ENCODE results near the gene PLAAT1.
A peak's percentile ranks its signal among the peaks of the same experiment; 100 is the strongest.

The PLAAT1 gene

DNA sequence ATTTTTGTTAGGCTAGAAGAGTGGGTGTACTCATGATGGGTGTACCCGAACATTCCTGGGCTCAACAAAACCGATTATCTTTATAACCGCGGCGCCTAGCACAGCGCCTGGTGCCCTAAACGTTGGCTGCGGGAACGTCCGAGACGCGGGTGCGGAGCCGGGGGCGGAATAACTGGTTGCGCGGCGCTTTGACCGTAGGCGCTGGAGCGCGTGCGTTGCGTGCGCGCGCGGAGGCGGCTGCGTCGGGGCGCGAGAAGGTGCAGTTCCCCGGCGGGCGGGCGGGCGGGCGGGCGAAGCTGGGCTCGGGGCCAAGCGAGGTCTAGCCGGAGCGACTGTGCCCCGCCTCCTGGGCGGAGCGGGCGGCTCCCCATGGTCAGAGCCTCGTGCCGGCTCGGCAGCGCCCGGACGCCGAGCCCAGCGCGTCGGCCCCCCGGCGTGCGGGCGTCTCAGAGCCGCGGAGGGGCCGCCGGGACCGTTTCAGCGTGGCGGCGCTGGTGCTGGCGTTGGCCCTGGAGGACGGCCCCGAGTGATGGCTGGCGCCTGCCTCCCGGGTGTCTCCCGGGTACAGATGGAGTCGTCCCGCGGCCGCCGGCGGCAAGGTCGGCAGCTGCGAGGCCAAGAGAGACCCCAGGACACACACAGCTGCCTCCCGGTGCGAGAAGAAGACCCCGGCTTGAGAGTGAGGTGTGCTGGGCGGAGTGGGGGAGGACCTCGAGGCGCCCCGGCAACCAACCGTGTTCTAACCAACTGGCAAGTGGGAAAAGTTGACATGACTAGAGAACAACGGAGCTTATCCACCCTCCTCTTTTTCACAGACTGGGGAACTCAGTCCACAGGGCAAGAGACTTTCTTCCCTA is at the start of gene PLAAT1:
Gene PLAAT1 (plus strand): TSS at position 373 of the 857 bp plus-strand sequence. CDS start 14,429 bp downstream, outside the sequence.
- DNase-seq (ENCODE audit: low read depth in 2 of 2) = peak; percentile 3 to 9

DNA sequence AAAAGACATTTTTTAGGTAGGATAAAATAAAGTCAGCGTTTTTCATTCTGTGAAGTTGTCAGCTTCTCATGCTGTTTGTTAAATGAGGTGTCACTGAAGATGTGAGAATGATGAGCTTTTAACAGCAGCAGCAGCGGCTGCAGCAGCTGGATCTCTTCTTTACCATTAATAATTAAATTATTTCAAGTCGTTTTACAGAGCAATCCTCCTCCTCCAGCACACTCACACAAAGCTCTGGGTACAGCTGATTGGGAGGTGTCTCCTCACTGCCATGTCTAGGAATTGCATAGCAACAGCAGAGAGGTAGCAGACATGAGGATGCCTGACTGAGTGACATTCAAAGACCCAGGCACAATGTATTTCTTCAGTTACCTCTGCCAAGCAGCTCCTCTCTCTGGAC is 46.7 kb upstream of the PLAAT1 start:
- DNase-seq (ENCODE audit: low read depth in 2 of 2) = no peak

DNA sequence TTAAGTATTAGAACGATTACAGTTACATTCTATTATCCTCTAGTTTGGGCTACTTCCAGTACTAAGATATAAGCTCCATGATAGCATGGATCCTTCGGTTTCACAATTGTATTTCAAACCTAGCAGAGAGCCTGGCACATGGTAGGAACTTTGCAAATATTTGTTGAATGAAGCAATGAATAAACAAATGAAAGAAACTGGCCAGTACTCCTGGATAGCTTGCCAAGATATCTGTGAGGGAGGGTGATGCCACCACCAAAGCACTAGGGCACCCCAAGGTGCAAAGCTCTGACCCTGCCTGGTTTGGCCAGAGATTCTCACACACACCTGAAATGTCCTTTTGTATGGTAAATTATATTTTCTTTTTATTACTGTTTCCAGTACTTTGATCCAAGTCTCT is 44.3 kb upstream of the PLAAT1 start:
- DNase-seq (ENCODE audit: low read depth in 2 of 2) = no peak

DNA sequence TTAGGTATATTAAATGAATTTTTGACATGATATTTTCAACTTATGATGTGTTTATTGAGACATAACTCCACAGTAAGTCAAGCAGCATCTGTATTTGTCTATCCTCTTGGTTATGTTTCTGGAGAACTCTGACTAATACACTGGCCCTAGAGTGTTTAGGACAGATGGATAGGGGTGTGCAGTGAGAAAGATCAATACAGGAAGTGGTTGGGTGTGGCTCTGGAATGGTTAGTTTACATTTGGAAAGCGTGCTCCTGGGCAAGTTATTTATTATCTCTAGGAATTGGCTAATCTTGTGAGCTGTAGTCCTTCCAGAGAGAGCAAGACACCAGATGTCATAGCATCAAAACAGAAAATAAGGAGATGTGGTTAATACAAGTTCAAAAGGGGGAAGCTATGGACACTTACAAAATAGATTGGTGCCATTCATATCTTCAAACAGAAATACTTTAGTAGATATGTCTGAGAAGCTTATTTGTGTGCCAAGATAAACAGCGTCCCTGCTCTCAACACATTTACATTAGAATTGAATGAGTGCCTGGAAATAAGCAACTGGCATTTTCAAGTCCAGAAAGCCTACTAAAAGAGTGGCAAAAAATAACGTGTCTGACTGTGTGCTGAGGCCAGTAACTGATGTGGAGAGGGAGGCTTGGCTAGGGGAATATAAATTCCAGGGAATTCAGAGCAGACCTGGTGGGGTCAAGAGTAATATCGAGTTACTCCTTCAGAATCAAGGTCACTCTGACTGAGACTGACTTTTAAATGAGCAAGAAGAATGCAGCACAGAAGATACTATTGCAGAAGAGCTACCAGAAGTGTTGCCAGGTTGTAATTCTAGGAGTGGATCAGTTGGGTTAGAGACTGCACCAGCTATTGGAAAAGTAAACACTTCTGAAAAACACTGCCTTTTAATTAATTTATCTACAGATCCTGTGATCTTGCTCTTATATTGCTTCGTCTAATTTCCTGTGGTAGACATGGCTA is 33.4 kb upstream of the PLAAT1 start:
- no peak for DNase-seq (ENCODE audit: low read depth in 2 of 2)

DNA sequence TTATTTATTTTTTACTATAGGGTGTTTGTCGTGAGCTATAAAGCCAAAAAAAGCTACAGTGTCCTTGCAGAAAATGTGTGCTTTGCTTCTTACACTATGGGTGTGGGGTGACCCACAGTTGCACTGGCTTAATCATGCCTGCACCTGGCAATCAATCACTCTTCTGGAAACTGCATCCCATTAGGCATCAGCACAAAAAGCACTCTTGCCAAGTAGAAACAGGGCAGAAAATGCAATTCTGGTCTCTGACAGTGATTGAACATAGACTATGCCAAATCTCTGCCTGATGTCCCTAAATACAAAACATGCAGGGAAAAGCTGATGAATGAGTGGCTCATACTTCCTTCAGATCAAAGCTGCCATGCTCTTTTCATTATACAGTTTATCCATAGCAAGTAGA is 30.4 kb upstream of the PLAAT1 start:
- DNase-seq (ENCODE audit: low read depth in 2 of 2) = no peak

DNA sequence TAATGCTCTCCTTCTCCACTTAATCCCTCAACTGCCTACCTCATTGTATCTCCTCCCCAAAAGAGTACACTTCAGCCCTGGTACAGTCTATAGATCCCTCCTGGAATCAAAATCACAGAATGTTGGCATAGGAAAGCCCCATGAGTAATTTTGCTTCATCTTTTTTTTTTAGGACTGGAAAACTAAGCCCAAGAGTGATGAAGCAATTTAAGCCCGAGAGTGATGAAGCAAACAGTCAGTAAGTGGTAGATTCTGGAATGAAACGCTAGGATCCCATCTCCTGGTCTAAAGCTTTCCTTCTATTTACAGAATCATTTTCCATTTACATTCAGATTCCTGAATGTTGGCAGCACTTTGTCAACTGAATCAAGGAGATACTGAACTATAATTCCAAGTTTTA is 29.8 kb upstream of the PLAAT1 start:
- DNase-seq (ENCODE audit: low read depth in 2 of 2) = no peak

DNA sequence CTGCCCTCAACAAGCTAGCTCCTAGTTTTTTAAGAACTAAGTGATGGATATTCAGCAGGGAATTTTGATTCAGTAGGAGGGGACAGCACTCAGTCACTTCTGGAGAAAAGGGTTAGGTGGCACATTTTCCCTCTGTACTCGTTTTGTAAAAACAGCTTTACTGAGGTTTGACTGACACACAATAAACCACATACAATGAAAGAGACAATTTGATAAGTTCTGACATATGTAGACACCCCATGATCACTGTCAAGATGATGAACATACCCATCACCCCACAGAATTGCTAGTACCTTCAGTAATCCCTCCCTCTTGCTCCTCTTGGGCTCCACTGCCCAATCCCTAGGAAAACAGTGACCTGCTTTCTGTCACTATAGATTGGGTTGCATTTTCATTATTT is 29.0 kb upstream of the PLAAT1 start:
- DNase-seq (ENCODE audit: low read depth in 2 of 2) = no peak

DNA sequence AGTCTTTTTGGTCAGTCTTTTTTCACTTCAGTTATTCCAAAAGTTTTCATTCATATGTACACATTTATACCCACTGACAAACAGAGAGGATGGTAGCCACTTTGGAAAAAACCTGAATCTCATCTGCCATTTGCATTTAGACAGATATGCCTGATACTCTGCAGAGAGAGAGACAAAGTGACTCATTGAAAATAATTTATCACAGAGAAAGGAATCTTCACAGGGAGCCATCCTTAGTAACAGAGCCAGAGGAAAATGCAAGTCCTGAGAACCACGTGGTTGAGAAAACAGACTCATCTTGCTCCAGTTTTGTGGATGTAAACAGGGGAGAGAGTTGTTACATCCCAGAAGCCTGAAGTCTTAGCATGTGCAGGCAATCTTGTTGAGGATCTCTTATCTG is 28.2 kb upstream of the PLAAT1 start:
- no peak for DNase-seq (ENCODE audit: low read depth in 2 of 2)

DNA sequence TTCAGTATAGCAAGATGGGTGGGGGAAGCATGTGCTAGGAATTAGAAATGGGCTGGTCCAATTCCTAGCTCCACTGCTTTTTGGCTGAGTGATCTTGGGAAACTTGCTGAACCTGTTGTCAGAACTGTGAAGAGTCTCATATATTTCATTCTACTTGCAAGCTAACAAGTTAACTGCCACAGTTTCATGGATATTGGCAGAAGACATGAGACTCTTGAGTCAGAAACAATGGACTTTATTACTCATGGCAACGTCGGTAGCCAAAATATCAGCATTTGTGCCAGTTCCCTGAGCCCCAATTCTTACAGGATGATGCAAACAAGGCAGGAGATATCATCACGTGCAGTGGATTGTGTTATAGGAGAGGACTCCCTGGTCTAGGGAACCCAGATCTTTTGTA is 26.6 kb upstream of the PLAAT1 start:
- no peak for DNase-seq (ENCODE audit: low read depth in 2 of 2)

DNA sequence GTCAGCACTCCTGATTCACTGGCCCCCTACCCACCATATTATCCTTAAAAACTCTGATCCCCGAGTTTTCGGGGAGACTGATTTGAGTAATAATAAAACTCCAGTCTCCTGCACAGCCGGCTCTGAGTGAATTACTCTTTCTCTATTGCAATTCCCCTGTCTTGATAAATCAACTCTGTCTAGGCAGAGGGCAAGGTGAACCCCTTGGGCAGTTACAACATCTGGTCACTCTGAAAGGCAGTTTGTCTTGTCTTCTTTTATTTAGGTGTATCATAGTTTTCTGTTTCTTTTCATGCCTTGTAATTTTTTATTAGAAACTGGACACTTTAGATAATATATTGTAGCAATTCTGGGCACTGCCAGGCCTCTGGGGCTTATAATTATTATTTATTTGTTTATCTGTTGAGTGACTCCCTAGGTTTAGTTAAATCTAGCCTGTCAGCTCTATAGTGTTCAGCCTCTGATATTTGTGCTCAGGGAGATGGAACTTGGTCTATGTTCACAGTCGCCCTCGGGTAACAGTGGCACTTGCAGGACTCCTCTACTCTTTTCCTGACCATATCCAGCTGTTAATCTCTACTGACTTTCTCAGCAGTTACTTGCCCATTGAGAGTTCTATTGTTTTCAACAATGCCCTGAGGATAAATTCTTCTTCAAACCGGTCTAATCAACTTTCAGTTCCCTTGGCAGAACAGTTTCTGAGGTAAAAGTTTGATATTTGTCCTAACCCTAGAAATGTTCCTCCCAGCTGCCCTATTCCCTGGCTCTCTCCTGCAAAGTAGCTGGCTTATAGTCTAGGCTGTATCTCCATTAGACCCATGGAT is 15.5 kb upstream of the PLAAT1 start:
- DNase-seq (ENCODE audit: low read depth in 2 of 2) = no peak

DNA sequence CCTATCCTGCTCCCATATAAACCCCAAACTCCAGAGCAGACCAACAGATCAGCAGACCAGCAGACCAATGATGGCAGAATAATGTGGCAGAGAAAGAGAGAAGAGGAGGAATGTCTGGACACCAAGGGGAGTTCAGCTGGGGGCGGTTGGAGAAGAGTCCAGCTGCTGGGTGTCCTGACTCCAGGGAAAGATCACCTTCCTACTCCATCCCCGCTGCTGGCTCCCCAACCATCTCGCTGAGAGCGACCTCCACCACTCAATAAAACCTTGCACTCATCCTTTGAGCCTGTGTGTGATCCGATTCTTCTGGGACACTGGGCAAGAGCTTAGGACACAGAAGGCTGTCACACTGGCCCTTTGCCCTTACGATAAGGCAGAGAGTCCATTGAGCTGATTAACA is 12.8 kb upstream of the PLAAT1 start:
- no peak for DNase-seq (ENCODE audit: low read depth in 2 of 2)

DNA sequence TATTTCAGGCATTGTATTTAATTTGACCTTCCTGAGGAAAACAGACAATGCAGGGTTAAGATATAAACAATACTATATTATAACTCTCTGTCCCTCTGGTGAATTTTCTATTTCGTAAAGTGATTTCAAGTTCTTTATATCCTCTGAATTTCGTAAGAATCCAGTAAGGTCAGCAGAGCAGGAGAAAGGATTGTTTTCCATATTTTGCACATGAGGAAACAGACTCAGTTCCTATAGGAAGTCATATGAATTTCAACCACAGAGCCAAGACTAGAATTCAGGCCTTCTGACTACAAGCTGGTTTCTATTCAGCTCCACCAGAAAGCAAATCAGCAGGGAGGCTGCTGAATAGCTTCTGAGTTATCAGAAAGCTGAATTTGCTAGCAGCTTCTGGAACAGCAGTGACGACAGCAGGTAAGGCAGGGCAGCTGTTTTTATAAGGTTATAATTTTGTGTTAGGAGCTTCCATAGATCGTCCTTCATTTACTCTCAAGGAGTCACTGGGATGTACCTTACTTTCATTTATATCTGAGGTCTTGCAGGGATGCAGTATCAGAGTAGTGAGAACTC is 11.1 kb upstream of the PLAAT1 start:
- no peak for DNase-seq (ENCODE audit: low read depth in 2 of 2)

DNA sequence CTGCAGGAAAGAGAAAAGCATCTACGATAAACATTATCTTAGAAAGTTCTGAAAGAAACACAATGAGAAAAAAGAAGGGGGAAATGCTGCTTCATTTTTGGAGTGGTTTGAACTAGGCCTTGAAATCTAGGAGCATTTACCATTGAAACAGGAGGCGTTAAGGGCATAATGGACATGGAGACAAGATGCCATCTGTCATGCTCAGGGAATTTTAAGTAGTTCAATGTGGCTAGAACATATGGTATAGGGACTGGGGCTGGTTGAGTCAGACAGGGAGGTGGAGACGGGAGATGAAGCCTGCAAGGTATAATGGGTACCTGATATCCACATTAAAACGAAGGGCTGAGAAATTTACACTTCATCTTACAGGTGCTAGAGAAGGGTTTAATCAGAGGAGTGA is 10.4 kb upstream of the PLAAT1 start:
- no peak for DNase-seq (ENCODE audit: low read depth in 2 of 2)

DNA sequence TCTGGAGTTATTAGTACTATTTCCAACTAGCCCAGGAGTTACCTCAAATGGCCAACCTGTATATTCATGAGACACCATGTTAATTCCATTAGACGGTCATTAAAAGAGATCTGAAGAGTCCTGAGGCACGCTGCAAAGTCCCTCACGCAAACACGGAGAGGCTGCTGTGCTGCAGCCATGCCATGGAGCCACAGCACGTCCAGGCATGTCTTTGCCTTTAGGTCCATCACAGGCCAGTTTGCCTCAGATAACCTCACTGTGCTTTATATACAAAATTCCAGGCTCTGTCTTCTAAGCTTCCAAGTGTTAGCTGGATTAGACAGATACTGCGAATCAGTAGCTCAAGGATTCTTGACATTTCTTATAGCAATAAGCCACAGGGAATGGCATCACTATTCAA is 9.8 kb upstream of the PLAAT1 start:
- no peak for DNase-seq (ENCODE audit: low read depth in 2 of 2)

DNA sequence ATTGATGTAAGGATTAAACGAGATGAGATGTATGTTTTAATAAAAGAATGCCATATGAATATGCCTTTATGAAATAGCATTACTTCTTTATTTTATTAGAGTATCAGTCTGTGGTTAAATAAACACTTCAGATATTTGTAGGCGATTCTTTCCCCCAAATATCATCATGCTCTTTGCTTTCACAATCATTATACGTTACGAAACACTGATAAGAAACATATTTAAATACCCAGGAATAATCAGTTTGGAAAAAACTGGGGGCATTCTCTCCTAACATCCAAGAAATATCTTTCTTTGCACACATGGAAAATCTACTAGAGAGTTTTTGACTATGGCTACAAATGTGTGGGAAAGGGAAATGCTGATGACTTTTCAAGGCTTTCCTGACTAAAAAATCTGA is 4.4 kb upstream of the PLAAT1 start:
- no peak for DNase-seq (ENCODE audit: low read depth in 2 of 2)

DNA sequence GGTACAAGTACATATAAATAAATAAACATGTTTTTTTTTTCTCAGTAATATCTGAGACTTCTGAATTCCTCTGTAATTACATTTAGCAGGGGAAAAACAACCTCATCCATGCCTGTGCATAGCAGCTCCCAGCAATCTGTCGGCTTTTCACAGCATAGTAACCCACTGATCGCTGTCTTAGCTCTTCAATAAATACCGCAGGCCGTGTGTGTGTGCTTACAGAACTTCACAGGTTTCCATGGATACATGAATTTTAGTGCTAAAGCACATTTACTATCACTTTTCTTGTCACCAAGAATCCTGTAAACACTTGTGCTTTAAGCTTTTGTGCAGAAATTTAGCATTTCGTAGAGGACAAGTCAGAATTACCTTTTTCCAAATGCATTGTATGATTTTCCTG is 4.0 kb upstream of the PLAAT1 start:
- DNase-seq (ENCODE audit: low read depth in 2 of 2) = no peak

DNA sequence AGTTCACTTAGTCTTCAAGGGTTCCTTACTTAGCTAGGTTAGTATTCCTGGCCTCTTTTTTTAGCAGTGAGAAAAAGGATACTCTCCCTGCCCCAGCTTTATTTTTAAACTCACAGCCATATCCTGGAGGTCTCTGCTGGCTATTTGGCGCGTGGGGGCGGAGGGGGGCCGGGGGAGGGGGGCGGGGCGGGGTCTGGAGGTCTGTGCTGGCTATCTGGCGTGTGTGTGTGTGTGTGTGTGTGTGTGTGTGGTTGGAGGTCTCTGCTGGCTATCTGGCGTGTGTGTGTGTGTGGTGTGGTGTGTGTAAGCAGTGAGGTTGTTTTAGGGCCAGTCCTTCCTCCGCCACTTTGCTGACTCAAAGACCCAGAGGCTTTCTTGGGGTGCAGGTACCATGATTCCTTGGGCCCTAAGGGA is 579 bp upstream of the PLAAT1 start:
- no peak for DNase-seq (ENCODE audit: low read depth in 2 of 2)

DNA sequence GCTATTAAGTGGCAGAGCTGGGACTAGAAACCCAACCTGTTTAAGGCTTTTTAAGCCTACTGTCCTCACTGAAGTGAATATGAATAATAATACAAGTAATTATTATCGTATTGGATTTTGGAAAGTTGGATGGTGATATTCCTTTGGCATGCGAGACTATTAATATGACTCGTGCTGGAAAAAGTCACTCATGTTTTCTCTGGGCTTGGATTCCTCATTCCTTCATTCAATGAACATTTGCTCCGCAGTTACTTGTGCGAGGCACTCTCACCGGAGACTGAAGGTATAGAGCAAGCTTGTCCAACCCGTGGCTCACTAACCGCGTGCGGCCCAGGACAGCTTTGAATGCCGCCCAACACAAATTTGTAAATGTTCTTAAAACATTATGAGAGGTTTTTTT is 694 bp downstream of the PLAAT1 start:
- DNase-seq (ENCODE audit: low read depth in 2 of 2) = no peak

DNA sequence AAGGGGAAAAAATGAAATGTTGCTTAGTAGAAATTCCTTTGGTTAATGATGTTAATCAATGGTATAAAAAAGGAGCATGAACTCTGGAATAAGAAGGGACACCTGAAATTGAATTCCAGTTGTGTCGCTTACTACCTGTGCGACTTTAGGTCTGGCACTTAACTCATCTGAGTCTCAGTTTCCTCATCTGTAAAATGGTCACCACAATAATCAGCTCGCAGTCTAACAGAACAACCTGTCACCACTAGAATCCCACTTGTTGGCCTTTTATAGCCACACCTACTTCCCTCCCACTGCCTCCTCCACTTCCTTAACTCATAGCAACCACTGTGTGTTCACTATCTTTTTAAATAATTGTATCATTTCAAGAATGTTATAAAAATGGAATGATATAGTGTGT is 2.5 kb downstream of the PLAAT1 start:
- no peak for DNase-seq (ENCODE audit: low read depth in 2 of 2)

DNA sequence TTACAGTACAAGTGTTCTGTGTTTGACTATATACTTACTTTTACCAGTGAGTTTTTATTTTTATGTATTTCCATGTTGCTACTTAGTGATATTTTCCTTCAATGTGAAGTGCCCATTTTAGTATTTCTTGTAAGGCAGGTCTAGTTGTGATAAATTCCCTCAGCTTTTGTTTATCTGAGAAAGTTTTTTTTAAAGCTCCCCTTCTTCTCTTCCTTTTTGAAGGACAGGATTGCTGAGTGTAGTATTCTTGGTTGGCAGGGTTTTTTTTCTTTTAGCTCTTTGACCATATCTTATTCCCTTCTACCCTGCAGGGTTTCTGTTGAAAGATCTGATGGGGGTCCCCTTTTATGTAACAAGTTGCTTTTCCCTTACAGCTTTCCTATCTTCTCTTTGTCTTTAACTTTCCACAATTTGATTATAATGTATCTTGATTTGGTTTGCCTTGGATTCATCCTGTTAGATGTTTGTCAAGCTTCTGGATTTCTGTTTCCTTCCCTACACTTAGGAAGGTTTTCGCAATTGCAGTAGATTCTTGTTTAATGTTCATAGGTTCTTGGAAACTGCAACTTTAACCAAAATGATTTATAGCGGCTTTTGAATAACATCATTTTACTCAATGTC is 7.9 kb downstream of the PLAAT1 start:
- no peak for DNase-seq (ENCODE audit: low read depth in 2 of 2)

DNA sequence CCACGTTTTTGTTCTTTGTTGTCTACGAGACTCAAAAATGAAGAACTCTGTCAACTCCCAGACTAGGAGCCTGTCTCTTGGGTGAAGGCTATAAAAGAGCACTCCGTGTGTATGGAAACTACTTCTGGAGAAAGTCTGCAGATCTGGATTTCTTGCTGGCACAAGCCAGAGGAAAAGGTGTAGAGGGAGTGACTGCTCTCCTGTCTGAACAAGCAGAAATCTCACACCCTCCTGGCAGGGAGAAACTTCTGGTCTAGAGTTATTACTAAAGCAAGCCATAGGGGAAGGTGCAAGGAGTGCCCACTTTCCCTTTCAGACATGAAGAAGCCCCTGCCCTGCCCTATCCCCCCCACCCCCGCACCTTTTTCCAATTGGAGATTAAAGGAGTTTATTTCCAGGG is 9.5 kb downstream of the PLAAT1 start:
- DNase-seq (ENCODE audit: low read depth in 2 of 2) = no peak

Data from stimulated activated CD8-positive, alpha-beta memory T cell treated with anti-CD3 and anti-CD28 coated beads, Interleukin-2, amount 100 ng/mL, for 48 hours (primary cell).